Erythroblast (primary cell): ENCODE data around the gene UBR3.

Experiments
- GATA1 ChIP-seq: IDR thresholded peaks from 2 replicates; pipeline ENCODE4 v1.6.1; 2011; ENCODE audit warnings: low read depth, mild to moderate bottlenecking, control low read depth, low read length, moderate library complexity
- POLR2A ChIP-seq: IDR thresholded peaks from 2 replicates; pipeline ENCODE4 v1.6.1; 2011; ENCODE audit warnings: mild to moderate bottlenecking, low read length

DNA sequence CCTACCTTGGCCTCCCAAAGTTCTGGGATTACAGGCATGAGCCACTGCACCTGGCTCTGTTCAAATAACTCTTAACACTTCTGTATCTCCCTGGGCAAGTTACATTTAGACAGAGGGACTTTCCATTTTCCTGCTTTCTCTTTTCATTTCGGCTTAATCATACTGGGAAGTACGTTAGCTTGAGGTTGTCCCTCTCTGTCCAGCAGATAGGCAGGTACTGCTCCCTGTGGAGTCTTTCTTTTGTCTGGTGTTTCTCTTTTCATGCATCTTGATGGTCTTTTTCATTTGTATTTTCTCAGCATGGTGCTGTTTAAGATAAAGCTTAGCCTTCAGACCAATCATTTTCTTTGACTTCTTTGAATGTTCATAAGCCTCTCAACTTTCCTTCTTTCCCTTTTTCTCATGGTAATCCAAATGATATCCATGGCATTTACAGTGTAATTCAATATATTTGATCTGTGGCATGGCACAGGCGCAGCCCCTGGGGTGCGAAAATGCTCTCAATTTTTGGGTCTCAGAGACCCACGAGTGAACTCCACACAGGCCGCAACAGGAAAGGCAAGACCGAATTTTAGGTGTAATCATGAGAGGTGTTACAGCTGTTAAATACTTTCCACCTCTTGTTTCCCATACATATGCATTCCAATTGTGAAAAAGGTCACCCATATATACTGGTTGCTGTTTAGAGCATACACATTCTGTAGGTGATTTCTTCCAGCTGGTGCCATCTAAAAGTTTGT lies 250.7 kb downstream of the UBR3 start:
- TF ChIP-seq POLR2A = no peak
- no peak for TF ChIP-seq GATA1
